Astrocyte of the spinal cord (primary cell): ENCODE data around the gene INKA1.
"Not testable (repeated sequence)": the region's sequence is repeated elsewhere in the genome, so short reads cannot be mapped to it uniquely, and the experiment has no call there.

Source experiments
- DNase-seq: peaks from one replicate; pipeline ENCODE4 v3.0.0; 2011; ENCODE audit warnings: low read depth, low spot score
- H3K4me3 ChIP-seq: 2 replicates; pipeline ENCODE4 v1.5.1; 2011; ENCODE audit warnings: low read depth, mild to moderate bottlenecking, low read length, moderate library complexity
- in situ Hi-C: cut with HindIII; loops from 2 replicates; pipeline ENCODE4 v1.10.0; 2017; ENCODE audit warnings: low sequenced_read_pairs
- TF ChIP-seq, protein P1 (sequence below): IDR thresholded peaks from 2 replicates; pipeline ENCODE4 v1.5.1; 2012; ENCODE audit warnings: low read depth, mild to moderate bottlenecking, low read length, inconsistent platforms

The INKA1 gene

DNA sequence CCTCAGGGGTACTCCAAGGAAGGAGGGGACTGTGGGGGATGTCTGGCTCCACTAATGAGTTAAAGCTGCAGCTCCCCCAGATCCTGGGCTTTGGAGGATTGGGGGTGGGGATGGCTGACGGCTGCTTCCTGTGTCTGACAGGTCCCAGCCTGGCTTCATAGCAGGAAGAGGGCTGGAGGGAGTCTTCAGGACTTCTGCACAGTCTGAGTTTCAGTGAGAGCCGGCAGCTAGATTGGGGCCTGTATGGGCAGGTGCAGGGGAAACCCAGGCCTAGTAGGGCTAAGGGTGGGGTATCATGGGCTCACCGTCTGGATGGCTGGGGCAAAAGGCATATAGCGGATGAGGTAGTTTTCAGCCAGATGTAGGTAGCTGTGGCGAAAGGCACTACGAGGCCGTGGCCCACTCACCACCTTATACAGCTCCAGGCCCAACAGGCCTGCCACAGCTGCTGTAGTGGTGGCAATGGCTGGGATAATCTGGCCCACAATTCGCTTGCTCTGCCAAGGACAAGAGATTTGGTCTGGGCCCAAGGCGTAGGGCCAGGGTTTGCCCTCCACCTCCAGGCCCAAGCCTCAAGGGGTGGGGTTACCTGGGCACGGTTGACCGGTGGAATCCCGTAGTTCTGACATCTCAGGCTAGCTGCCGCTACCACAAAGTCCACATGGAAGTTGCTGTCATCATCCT lies 4.5 kb downstream of the INKA1 start:
- no peak overlapping the region for H3K4me3 ChIP-seq

DNA sequence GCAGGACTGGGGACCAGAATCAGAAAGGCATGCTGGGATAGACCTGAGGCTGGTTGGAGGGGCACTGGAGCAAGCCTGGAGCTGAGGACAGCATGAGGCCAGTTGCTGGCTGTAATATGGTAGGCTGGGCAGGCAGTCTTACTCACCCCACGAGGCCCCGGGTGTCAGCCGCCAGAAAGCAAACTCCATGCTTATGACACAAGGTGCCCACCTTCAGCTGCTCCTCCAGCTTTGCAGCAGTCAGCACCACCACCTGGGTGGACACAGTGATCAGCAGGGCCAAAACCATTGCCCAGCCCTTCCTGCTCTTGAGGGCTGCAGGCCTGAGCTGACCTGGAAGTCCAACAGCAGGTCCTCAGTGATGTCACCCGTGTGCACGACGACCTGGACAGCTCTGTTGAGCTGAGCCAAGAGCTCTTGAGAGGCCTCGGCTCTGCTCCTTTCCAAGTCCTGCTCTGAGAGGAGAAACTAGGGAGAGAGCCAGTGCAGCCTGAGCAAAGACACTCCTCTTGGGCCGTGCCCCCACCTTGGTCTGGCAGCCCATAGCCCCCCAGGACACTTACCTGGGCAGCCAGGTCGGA lies 9.9 kb downstream of the INKA1 start:
- in situ Hi-C loops: no loop called here
- no peak for DNase-seq
- TF ChIP-seq, protein P1, sequence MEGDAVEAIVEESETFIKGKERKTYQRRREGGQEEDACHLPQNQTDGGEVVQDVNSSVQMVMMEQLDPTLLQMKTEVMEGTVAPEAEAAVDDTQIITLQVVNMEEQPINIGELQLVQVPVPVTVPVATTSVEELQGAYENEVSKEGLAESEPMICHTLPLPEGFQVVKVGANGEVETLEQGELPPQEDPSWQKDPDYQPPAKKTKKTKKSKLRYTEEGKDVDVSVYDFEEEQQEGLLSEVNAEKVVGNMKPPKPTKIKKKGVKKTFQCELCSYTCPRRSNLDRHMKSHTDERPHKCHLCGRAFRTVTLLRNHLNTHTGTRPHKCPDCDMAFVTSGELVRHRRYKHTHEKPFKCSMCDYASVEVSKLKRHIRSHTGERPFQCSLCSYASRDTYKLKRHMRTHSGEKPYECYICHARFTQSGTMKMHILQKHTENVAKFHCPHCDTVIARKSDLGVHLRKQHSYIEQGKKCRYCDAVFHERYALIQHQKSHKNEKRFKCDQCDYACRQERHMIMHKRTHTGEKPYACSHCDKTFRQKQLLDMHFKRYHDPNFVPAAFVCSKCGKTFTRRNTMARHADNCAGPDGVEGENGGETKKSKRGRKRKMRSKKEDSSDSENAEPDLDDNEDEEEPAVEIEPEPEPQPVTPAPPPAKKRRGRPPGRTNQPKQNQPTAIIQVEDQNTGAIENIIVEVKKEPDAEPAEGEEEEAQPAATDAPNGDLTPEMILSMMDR: no peak
- peak overlapping the region; percentile 41 for H3K4me3 ChIP-seq

More for the DNA sequence above, 4.5 kb downstream of the INKA1 start:
- no peak for DNase-seq
- in situ Hi-C loops: no loop called here
- TF ChIP-seq, protein P1: no peak

DNA sequence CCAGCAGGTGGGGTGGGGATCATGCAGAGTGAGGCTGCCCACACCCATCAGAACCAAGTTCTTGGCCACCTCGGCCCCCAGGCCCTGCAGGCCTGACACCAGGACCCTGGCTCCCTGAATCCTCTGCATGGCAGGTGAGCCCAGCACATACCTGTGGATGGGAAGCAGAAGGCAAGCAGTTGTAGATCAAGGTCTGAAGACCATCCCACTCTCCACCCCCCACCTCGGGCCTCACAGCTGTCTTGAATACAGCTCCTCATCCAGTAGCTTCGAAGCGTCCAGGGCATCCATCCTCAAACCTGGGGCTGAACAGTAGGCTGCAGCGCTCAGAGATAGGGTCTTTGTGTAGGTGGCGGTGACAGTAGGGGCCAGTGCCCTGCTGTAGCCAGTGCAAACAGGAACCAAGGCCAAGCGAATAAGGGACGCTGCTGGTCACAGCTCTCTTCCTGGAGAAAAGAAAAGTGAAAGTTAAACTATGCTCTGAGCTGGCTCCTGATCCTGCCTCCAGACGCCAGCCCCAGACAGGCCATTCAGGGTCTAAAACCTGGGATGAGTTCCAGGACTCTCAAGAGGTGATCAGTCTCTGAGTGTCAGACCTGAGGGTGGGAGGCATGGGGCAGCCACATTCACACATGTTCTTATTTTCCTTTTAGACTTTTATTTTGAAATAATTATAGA lies 10.6 kb downstream of the INKA1 start, which contains the start of gene UBA7:
Gene UBA7, minus strand, starts transcription at position 457 of the 678 bp plus-strand sequence. Its CDS starts 166 bp downstream, at position 291.
- TF ChIP-seq, protein P1: no peak
- in situ Hi-C loops: no loop called here
- DNase-seq: peak; percentile 84
- H3K4me3 ChIP-seq: peak within 1 kb of the TSS; percentile 41

DNA sequence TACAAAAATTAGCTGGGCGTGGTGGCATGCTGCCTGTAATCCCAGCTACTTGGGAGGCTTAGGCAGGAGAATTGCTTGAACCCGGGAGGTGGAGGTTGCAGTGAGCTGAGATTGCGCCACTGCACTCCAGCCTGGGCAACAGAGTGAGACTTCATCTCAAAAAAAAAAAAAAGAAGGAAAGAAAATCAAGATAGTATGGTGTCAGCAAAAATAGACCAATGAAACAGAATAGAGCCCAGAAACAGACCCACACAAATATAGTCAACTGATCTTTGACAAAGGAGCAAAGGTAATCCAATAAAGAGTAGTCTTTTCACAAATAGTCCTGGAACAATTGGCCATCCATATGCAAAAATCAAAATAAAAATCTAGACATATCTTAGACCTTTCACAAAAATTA lies 20.1 kb downstream of the INKA1 start:
- DNase-seq, in situ Hi-C loops, H3K4me3 ChIP-seq: not testable (repeated sequence)

DNA sequence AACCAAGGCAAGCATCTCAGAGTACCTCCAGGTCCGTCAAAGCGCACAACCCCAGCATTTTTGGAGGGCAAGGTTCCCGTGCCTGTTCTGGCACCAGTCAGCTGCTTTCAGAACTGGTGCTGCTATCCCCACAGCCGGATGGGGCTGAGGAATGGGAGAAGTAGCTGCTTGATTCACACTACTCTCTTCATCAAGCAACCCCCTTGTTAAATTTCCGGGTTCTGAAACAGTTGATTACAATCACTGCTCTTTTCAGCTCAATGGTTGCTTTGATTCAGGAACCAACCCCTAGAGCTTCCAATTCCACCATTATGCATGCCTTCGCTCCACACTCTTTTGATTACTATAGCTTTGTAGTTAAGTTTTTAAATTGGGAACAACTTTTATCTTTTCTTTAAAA lies 23.0 kb downstream of the INKA1 start:
- in situ Hi-C loops: no loop called here
- H3K4me3 ChIP-seq: no peak overlapping the region
- no peak for DNase-seq
- TF ChIP-seq, protein P1: no peak

DNA sequence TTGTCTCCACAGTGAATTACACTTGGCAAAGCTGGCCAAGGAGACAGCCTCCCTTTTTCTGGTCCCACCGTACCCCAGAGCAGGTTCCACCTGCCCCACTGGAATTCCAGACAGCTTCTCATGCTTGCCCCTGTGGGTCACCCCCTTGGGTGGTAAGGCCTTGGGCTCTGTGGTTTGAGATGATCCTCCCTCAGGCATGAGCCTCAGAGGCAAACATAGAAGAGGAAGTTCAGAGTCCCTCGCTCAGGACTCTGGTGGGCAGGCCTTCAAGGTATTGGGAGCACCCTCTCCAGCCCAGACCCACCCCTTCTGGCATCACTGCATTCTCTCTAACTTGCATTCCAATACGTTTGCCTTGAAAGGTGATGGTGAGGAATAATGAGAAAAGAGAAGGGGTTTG lies 28.3 kb downstream of the INKA1 start:
- H3K4me3 ChIP-seq: no peak overlapping the region
- no peak for DNase-seq
- TF ChIP-seq, protein P1: no peak
- in situ Hi-C loops: no loop called here
